OCI-LY1 (cell line): ENCODE results near the gene ZNF20.

ENCODE experiments used
- EZH2 ChIP-seq: fragments of 200-600 bp; sonication (generic), shearing (Covaris generic); IDR thresholded peaks from 2 replicates; pipeline ENCODE4 v1.8.0; 2017; ENCODE audit warnings: borderline replicate concordance, mixed run types, mild to moderate bottlenecking, antibody characterized with exemption, low read length, moderate library complexity, mixed read lengths
- TF ChIP-seq, protein P1 (sequence below): fragments of 200-600 bp; sonication (generic), shearing (Covaris generic); IDR thresholded peaks from 2 replicates; pipeline ENCODE4 v1.5.1; 2017; ENCODE audit warnings: mild to moderate bottlenecking, antibody characterized with exemption, low read length, moderate library complexity, mixed read lengths

DNA sequence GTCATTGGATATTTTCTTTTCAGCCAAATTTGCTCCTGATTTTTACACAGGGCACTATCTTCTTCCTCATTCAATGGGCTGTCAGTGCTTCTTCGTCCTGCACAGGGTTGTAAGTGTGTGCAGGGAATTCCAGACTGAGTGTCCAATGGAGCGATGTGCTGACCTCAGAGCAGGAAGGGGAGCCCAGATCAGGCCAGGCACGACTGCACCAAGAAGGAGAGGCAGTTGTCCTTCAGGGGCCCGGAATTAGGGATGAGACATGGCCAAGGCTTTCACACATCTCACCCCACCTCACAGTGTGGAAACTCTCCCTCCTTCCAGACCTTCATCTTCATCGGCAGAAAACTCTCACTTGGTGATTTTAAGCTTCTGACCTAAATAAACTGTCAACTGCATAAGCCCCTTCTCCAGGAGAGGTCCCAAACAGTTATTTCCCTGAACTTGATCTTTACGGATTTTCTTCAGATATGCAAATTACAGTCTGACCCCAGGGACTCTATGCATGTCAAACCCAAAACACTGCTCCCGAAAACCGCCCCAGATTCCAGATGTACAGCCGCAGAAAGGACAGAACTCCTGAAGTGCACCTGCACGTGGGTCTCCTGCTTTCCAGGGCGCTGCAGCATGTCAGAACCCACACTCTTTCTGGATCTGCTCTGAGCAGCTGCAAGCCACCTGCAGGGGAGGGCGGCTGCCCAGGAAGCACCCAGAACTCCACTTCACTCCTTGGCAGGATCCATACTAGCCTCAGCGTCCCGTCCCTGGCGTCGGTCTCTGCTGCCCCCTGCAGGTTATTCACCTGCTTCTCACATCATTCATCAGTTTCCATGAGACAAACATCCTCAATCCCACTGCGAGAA is 625 bp upstream of the ZNF20 start:
- TF ChIP-seq, protein P1, sequence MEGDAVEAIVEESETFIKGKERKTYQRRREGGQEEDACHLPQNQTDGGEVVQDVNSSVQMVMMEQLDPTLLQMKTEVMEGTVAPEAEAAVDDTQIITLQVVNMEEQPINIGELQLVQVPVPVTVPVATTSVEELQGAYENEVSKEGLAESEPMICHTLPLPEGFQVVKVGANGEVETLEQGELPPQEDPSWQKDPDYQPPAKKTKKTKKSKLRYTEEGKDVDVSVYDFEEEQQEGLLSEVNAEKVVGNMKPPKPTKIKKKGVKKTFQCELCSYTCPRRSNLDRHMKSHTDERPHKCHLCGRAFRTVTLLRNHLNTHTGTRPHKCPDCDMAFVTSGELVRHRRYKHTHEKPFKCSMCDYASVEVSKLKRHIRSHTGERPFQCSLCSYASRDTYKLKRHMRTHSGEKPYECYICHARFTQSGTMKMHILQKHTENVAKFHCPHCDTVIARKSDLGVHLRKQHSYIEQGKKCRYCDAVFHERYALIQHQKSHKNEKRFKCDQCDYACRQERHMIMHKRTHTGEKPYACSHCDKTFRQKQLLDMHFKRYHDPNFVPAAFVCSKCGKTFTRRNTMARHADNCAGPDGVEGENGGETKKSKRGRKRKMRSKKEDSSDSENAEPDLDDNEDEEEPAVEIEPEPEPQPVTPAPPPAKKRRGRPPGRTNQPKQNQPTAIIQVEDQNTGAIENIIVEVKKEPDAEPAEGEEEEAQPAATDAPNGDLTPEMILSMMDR: peak; percentile 95
- TF ChIP-seq EZH2: no peak
